Neuronal stem cell (in vitro differentiated cells): ENCODE measurements around the gene KPNA6.
"Not testable (repeated sequence)": the region's sequence is repeated elsewhere in the genome, so short reads cannot be mapped to it uniquely, and the experiment has no call there.

Experiments used
- DNase-seq: peaks from one replicate; pipeline ENCODE4 v3.0.0-alpha.2; 2013; ENCODE audit warnings: low spot score
- H2AFZ ChIP-seq: one replicate; pipeline ENCODE4 v1.6.1; 2013; ENCODE audit warnings: mild to moderate bottlenecking, low read length, inconsistent platforms
- H2AK5ac ChIP-seq: 2 replicates; pipeline ENCODE4 v1.6.1; 2013; ENCODE audit warnings: low read depth, mild to moderate bottlenecking, inconsistent platforms, low read length, moderate library complexity, mixed read lengths
- H2BK120ac ChIP-seq: 2 replicates; pipeline ENCODE4 v1.6.1; 2013; ENCODE audit warnings: low read depth, mild to moderate bottlenecking, inconsistent platforms, low read length, moderate library complexity, mixed read lengths
- H2BK12ac ChIP-seq: one replicate; pipeline ENCODE4 v1.6.1; 2013; ENCODE audit warnings: low read length, inconsistent platforms
- H2BK15ac ChIP-seq: 2 replicates; pipeline ENCODE4 v1.6.1; 2013; ENCODE audit warnings: mild to moderate bottlenecking, low read length, inconsistent platforms, mixed read lengths
- H2BK5ac ChIP-seq: one replicate; pipeline ENCODE4 v1.6.1; 2013; ENCODE audit warnings: inconsistent platforms, mild to moderate bottlenecking, low read length, moderate library complexity
- H3K14ac ChIP-seq: one replicate; pipeline ENCODE4 v1.6.1; 2013; ENCODE audit warnings: low read length, inconsistent platforms
- H3K18ac ChIP-seq: 2 replicates; pipeline ENCODE4 v1.6.1; 2013; ENCODE audit warnings: low read length, inconsistent platforms
- H3K23ac ChIP-seq: 2 replicates; pipeline ENCODE4 v1.6.1; 2013; ENCODE audit warnings: low read depth, mild to moderate bottlenecking, mixed read lengths, low read length, inconsistent platforms; ENCODE audit not compliant: poor library complexity
- H3K27ac ChIP-seq: replicated peaks from 3 replicates; pipeline ENCODE4 v1.5.1; 2013; ENCODE audit warnings: low read length, inconsistent platforms
- H3K27me3 ChIP-seq, 3 experiments: 2 replicates each; pipeline ENCODE4 v1.6.1; 2013; ENCODE audit warnings: low read length in 3 of 3, mild to moderate bottlenecking in 2 of 3, inconsistent platforms in 1 of 3, low read depth in 1 of 3, mixed read lengths in 1 of 3, moderate library complexity in 1 of 3; ENCODE audit not compliant: control insufficient read depth in 3 of 3, insufficient read depth in 3 of 3
- H3K36me3 ChIP-seq, 2 donors: replicated peaks in 1 of 2; 2 replicates each; pipeline ENCODE4 v1.6.1; 2013; ENCODE audit warnings: low read length in 2 of 2; ENCODE audit not compliant: control insufficient read depth in 2 of 2, insufficient read depth in 2 of 2
- H3K4ac ChIP-seq: 2 replicates; pipeline ENCODE4 v1.6.1; 2013; ENCODE audit warnings: inconsistent platforms, mild to moderate bottlenecking, low read length, moderate library complexity
- H3K4me1 ChIP-seq, 2 donors: 1 replicate in 1 of 2; 2 replicates in 1 of 2; pipeline ENCODE4 v1.6.1; 2013; ENCODE audit warnings: low read length in 2 of 2, low read depth in 1 of 2; ENCODE audit not compliant: control insufficient read depth in 2 of 2, insufficient read depth in 1 of 2
- H3K4me2 ChIP-seq: one replicate; pipeline ENCODE4 v1.6.1; 2013; ENCODE audit warnings: mild to moderate bottlenecking, low read length, inconsistent platforms; ENCODE audit not compliant: insufficient read depth, poor library complexity, severe bottlenecking
- H3K4me3 ChIP-seq, 2 donors: 2 replicates each; pipeline ENCODE4 v1.5.1; 2013; ENCODE audit warnings: low read length in 2 of 2, mild to moderate bottlenecking in 2 of 2, inconsistent platforms in 1 of 2, moderate library complexity in 1 of 2
- H3K79me1 ChIP-seq: one replicate; pipeline ENCODE4 v1.6.1; 2013; ENCODE audit warnings: low read depth, mild to moderate bottlenecking, inconsistent platforms, low read length, moderate library complexity
- H3K9ac ChIP-seq: one replicate; pipeline ENCODE4 v1.6.1; 2013; ENCODE audit warnings: mild to moderate bottlenecking, low read depth, low read length, inconsistent platforms; ENCODE audit not compliant: poor library complexity
- H3K9me3 ChIP-seq, 2 donors: replicated peaks in 1 of 2; 2 replicates each; pipeline versions ENCODE3 to v1.6.1; 2013; ENCODE audit warnings: low read length in 2 of 2, mild to moderate bottlenecking in 2 of 2, inconsistent platforms in 1 of 2, low read depth in 1 of 2, mixed read lengths in 1 of 2, moderate library complexity in 1 of 2; ENCODE audit not compliant: control insufficient read depth in 2 of 2, insufficient read depth in 1 of 2
- H4K8ac ChIP-seq: one replicate; pipeline ENCODE4 v1.6.1; 2013; ENCODE audit warnings: low read depth, mild to moderate bottlenecking, inconsistent platforms, low read length, moderate library complexity
- H4K91ac ChIP-seq: one replicate; pipeline ENCODE4 v1.6.1; 2013; ENCODE audit warnings: low read length, low read depth, mild to moderate bottlenecking, inconsistent platforms; ENCODE audit not compliant: poor library complexity
- WGBS, 2 donors: extraction: QIAGEN DNeasy Blood & Tissue Kit; methylation state at CpG; one replicate each; pipeline ENCODE4 v1.1.7; 2013; ENCODE audit warnings: missing lambda C conversion rate in 2 of 2, mixed read lengths in 1 of 2; ENCODE audit not compliant: insufficient read length in 2 of 2, insufficient replicate concordance in 1 of 2; ENCODE audit errors: extremely low coverage in 2 of 2; 5-methylcytosine and 5-hydroxymethylcytosine counted together

KPNA6 gene

GRCh38 chr1:32113436-32113835 is 5.6 kb downstream of the KPNA6 start:
- H3K4me2 ChIP-seq, H2BK120ac ChIP-seq, DNase-seq, H3K23ac ChIP-seq, H2BK12ac ChIP-seq, H3K4me1 ChIP-seq, H3K18ac ChIP-seq, H3K27me3 ChIP-seq, H2AFZ ChIP-seq, H3K79me1 ChIP-seq, H3K4me3 ChIP-seq, H3K4ac ChIP-seq, H3K9ac ChIP-seq, H2BK5ac ChIP-seq, H3K9me3 ChIP-seq, H3K27ac ChIP-seq, H2BK15ac ChIP-seq, H4K91ac ChIP-seq, H4K8ac ChIP-seq, H3K14ac ChIP-seq, H2AK5ac ChIP-seq: not testable (repeated sequence)
- peaks cover 0 to 25% of the 10 kb centered on the region in 2 donors for H3K36me3 ChIP-seq
- WGBS, 2 donors = no CpG with 5 or more reads among the region's 4 CpGs

- DNase-seq = no peak
Observed at GRCh38 chr1:32114420-32114819, 6.6 kb downstream of the KPNA6 start.

GRCh38 chr1:32115496-32115895 is 7.6 kb downstream of the KPNA6 start:
- no peak overlapping the region for H2AFZ ChIP-seq
- no peak overlapping the region for H2BK12ac ChIP-seq
- no peak overlapping the region for H2BK5ac ChIP-seq
- H3K27ac ChIP-seq = no peak overlapping the region
- H3K4me3 ChIP-seq = no peak overlapping the region
- no peak overlapping the region for H3K4ac ChIP-seq
- H4K8ac ChIP-seq = no peak overlapping the region
- peaks cover 0 to 21% of the 10 kb centered on the region in 2 donors for H3K36me3 ChIP-seq
- H2AK5ac ChIP-seq = no peak overlapping the region
- no peak overlapping the region for H3K4me2 ChIP-seq
- no peak overlapping the region for H3K14ac ChIP-seq
- H2BK15ac ChIP-seq = no peak overlapping the region
- no CpG with 5 or more reads among the region's 5 CpGs for WGBS, 2 donors
- no peaks in the 10 kb centered on the region for H3K27me3 ChIP-seq
- peaks cover 5% of the 10 kb centered on the region for H3K79me1 ChIP-seq
- H3K23ac ChIP-seq = no peak overlapping the region
- no peak overlapping the region for H3K9ac ChIP-seq
- no peak overlapping the region for H4K91ac ChIP-seq
- DNase-seq = no peak
- H2BK120ac ChIP-seq = no peak overlapping the region
- no peaks in the 10 kb centered on the region for H3K4me1 ChIP-seq
- no peaks in the 10 kb centered on the region for H3K9me3 ChIP-seq
- H3K18ac ChIP-seq = no peak overlapping the region

More at GRCh38 chr1:32114420-32114819, 6.6 kb downstream of the KPNA6 start:
- no peak overlapping the region for H3K14ac ChIP-seq
- H3K9me3 ChIP-seq = no peaks in the 10 kb centered on the region
- no peaks in the 10 kb centered on the region for H3K4me1 ChIP-seq
- H2BK12ac ChIP-seq = no peak overlapping the region
- peaks cover 5% of the 10 kb centered on the region for H3K79me1 ChIP-seq
- H3K4ac ChIP-seq = no peak overlapping the region
- peaks cover 0 to 25% of the 10 kb centered on the region in 2 donors for H3K36me3 ChIP-seq
- no peak overlapping the region for H3K27ac ChIP-seq
- no peaks in the 10 kb centered on the region for H3K27me3 ChIP-seq
- H2BK120ac ChIP-seq = no peak overlapping the region
- H2AK5ac ChIP-seq = no peak overlapping the region
- H2BK15ac ChIP-seq = no peak overlapping the region
- no peak overlapping the region for H3K18ac ChIP-seq
- no peak overlapping the region for H3K4me3 ChIP-seq
- H3K23ac ChIP-seq = no peak overlapping the region
- WGBS, 2 donors = no CpG with 5 or more reads among the region's 2 CpGs
- no peak overlapping the region for H3K9ac ChIP-seq
- H2AFZ ChIP-seq = no peak overlapping the region
- no peak overlapping the region for H4K91ac ChIP-seq
- H2BK5ac ChIP-seq = no peak overlapping the region
- no peak overlapping the region for H4K8ac ChIP-seq
- no peak overlapping the region for H3K4me2 ChIP-seq

DNA sequence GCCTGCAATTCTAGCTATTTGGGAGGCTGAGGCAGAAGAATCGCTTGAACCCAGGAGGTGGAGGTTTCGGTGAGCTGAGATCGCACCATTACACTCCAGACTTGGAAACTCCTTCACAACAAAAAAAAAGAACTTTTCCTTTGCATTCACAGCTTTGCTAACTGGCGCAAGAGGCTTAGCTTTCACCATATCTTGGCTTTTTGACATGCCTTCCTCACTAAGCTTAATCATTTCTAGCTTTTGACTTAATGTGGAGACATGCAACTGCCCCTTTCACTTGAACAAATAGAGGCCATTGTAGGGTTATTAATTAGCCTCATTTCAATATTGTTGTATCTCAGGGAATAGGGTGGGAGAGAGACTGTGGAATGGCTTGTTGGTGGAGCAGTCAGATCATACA is 8.7 kb downstream of the KPNA6 start:
- H4K91ac ChIP-seq = no peak overlapping the region
- H3K9ac ChIP-seq = no peak overlapping the region
- no peak overlapping the region for H2BK15ac ChIP-seq
- H2AK5ac ChIP-seq = no peak overlapping the region
- H3K23ac ChIP-seq = no peak overlapping the region
- H3K14ac ChIP-seq = no peak overlapping the region
- H4K8ac ChIP-seq = no peak overlapping the region
- no peak overlapping the region for H2BK5ac ChIP-seq
- no peak overlapping the region for H2AFZ ChIP-seq
- H3K4me2 ChIP-seq = no peak overlapping the region
- no peak overlapping the region for H3K18ac ChIP-seq
- H3K36me3 ChIP-seq = peaks cover 0 to 15% of the 10 kb centered on the region in 2 donors
- H3K4ac ChIP-seq = no peak overlapping the region
- H3K27ac ChIP-seq = no peak overlapping the region
- no peak for DNase-seq
- H2BK12ac ChIP-seq = no peak overlapping the region
- no peaks in the 10 kb centered on the region for H3K4me1 ChIP-seq
- H3K27me3 ChIP-seq = no peaks in the 10 kb centered on the region
- no peak overlapping the region for H3K4me3 ChIP-seq
- H3K9me3 ChIP-seq = no peaks in the 10 kb centered on the region
- peaks cover 11% of the 10 kb centered on the region for H3K79me1 ChIP-seq
- no peak overlapping the region for H2BK120ac ChIP-seq
- no CpG with 5 or more reads among the region's 4 CpGs for WGBS, 2 donors
